GM04503 (cell line): Measurements from ENCODE around the gene ESYT1.

Experiments used
- DNase-seq: peaks from one replicate; pipeline ENCODE4 v3.0.0-alpha.2; 2012; ENCODE audit warnings: low read depth

ESYT1 gene

GRCh38 chr12:56127888-56128669, at the start of gene ESYT1:
TSS of gene ESYT1 (plus strand) at chr12:56128267. CDS start at chr12:56128320, 53 bp downstream.
- DNase-seq = peak; percentile 99

GRCh38 chr12:56078427-56078826, 49.6 kb upstream of the ESYT1 start:
- no peak for DNase-seq

GRCh38 chr12:56078931-56079722, 48.9 kb upstream of the ESYT1 start:
- peak; percentile 33 for DNase-seq

- DNase-seq = no peak
Observed at GRCh38 chr12:56079723-56080555, 48.1 kb upstream of the ESYT1 start, which contains the start of gene ERBB3. TSS of gene ERBB3 (plus strand) at chr12:56080165. CDS start at chr12:56080301, 136 bp downstream.

GRCh38 chr12:56080556-56081138, 47.4 kb upstream of the ESYT1 start:
- DNase-seq = no peak

- DNase-seq = no peak
Observed at GRCh38 chr12:56081393-56082347, 46.4 kb upstream of the ESYT1 start.

- DNase-seq = no peak
Observed at GRCh38 chr12:56082382-56082781, 45.7 kb upstream of the ESYT1 start.

GRCh38 chr12:56082967-56083366, 45.1 kb upstream of the ESYT1 start:
- DNase-seq = no peak

GRCh38 chr12:56084958-56085543, 43.0 kb upstream of the ESYT1 start:
- DNase-seq = no peak

- no peak for DNase-seq
Observed at GRCh38 chr12:56086096-56086495, 42.0 kb upstream of the ESYT1 start.

GRCh38 chr12:56086608-56087007, 41.5 kb upstream of the ESYT1 start:
- no peak for DNase-seq

GRCh38 chr12:56087220-56087619, 40.8 kb upstream of the ESYT1 start:
- DNase-seq = no peak

- no peak for DNase-seq
Observed at GRCh38 chr12:56097738-56098137, 30.3 kb upstream of the ESYT1 start.

- no peak for DNase-seq
Observed at GRCh38 chr12:56098592-56098991, 29.5 kb upstream of the ESYT1 start.

GRCh38 chr12:56099787-56100186, 28.3 kb upstream of the ESYT1 start:
- DNase-seq = no peak

- DNase-seq = no peak
Observed at GRCh38 chr12:56101045-56101444, 27.0 kb upstream of the ESYT1 start.

- no peak for DNase-seq
Observed at GRCh38 chr12:56102683-56103065, 25.4 kb upstream of the ESYT1 start.

- DNase-seq = no peak
Observed at GRCh38 chr12:56103066-56103711, 24.9 kb upstream of the ESYT1 start.

- no peak for DNase-seq
Observed at GRCh38 chr12:56103823-56104108, 24.3 kb upstream of the ESYT1 start.
